Stimulated activated naive CD8-positive, alpha-beta T cell treated with anti-CD3 and anti-CD28 coated beads, Interleukin-15, Interleukin-2, amounts not matched to agents 100 ng/mL and 50 ng/mL, for 24 hours (primary cell): Measurements from ENCODE around the gene BCAS1.

Experiments
- H3K27ac Mint-ChIP-seq: one replicate; pipeline ENCODE4 v1.8.0; 2021; ENCODE audit warnings: mild to moderate bottlenecking, mixed read lengths
- H3K27me3 Mint-ChIP-seq: one replicate; pipeline ENCODE4 v1.8.0; 2021; ENCODE audit warnings: mixed read lengths
- H3K36me3 Mint-ChIP-seq: one replicate; pipeline ENCODE4 v1.8.0; 2021; ENCODE audit warnings: low read depth, mixed read lengths
- H3K4me1 Mint-ChIP-seq: one replicate; pipeline ENCODE4 v1.8.0; 2021; ENCODE audit warnings: low read depth, mixed read lengths
- H3K4me3 Mint-ChIP-seq: one replicate; pipeline ENCODE4 v1.8.0; 2021; ENCODE audit warnings: mild to moderate bottlenecking, mixed read lengths
- H3K9me3 Mint-ChIP-seq: one replicate; pipeline ENCODE4 v1.8.0; 2021; ENCODE audit warnings: mixed read lengths

The BCAS1 gene

GRCh38 chr20:53972179-53972578 is 98.2 kb downstream of the BCAS1 start:
- H3K27ac Mint-ChIP-seq, result no peak overlapping the region
- H3K36me3 Mint-ChIP-seq, result no peaks in the 10 kb centered on the region
- no peaks in the 10 kb centered on the region for H3K27me3 Mint-ChIP-seq
- H3K4me1 Mint-ChIP-seq, result no peaks in the 10 kb centered on the region
- no peak overlapping the region for H3K4me3 Mint-ChIP-seq
- H3K9me3 Mint-ChIP-seq, result peaks cover 10% of the 10 kb centered on the region

- H3K4me1 Mint-ChIP-seq, result no peaks in the 10 kb centered on the region
- peaks cover 5% of the 10 kb centered on the region for H3K27me3 Mint-ChIP-seq
- no peak overlapping the region for H3K27ac Mint-ChIP-seq
- H3K9me3 Mint-ChIP-seq, result peaks cover 10% of the 10 kb centered on the region
- H3K4me3 Mint-ChIP-seq, result no peak overlapping the region
- H3K36me3 Mint-ChIP-seq, result no peaks in the 10 kb centered on the region
Measured at GRCh38 chr20:53971096-53971683, 99.2 kb downstream of the BCAS1 start.

DNA sequence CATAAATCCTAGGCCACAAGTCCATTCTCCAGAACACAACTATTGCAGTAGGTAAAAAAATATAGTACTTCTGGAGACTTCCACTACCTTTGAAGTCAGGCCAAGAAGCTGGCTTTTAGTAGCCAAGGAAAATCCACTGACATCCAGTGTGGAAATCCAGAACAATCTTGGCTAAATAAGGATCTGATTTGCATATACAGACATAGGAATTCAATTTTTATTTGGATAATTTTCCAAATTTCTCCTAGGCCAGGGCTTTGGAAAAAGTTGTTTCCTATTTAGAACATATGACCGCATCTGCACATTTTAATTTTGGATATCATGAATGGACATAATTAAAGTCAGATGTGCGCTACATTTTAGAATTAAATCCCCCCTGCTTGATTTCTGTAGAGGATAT is 100.2 kb downstream of the BCAS1 start:
- H3K9me3 Mint-ChIP-seq, result peaks cover 10% of the 10 kb centered on the region
- H3K4me1 Mint-ChIP-seq, result no peaks in the 10 kb centered on the region
- no peak overlapping the region for H3K27ac Mint-ChIP-seq
- H3K27me3 Mint-ChIP-seq, result peaks cover 6% of the 10 kb centered on the region
- H3K36me3 Mint-ChIP-seq, result no peaks in the 10 kb centered on the region
- H3K4me3 Mint-ChIP-seq, result no peak overlapping the region

- H3K27ac Mint-ChIP-seq, result no peak overlapping the region
- no peaks in the 10 kb centered on the region for H3K36me3 Mint-ChIP-seq
- no peaks in the 10 kb centered on the region for H3K9me3 Mint-ChIP-seq
- H3K4me3 Mint-ChIP-seq, result no peak overlapping the region
- peaks cover 12% of the 10 kb centered on the region for H3K27me3 Mint-ChIP-seq
- H3K4me1 Mint-ChIP-seq, result no peaks in the 10 kb centered on the region
Measured at GRCh38 chr20:53967527-53967926, 102.9 kb downstream of the BCAS1 start.

DNA sequence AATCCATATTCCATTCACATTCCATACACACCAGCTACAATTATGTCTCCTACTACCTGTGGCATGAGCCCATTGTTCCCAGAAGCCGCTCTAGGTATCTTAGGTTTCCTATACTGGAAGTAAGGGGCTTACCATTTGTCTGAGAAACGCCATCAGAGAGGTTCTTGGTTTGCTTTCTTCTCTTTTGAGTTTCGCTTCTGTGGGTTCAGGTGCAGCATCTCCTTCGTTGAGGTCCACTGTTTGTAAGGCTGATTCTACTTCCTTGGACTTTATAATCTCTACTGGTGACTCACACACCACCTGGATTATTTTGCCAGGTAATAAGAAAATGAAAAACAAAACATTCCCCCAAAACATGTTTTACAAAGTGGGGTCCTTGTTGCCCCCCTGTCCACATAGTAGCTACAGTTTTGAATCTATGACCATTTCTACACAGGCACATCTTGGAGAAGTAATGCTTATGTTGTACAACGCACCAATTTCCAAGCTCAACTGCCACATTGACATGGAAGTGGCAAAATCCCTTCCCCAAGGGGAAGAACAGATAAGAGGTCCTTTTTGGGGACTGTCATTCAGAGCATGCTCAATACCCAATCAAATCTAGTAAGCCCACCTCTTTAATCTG is 103.5 kb downstream of the BCAS1 start:
- no peak overlapping the region for H3K4me3 Mint-ChIP-seq
- peaks cover 12% of the 10 kb centered on the region for H3K27me3 Mint-ChIP-seq
- no peaks in the 10 kb centered on the region for H3K9me3 Mint-ChIP-seq
- H3K36me3 Mint-ChIP-seq, result no peaks in the 10 kb centered on the region
- H3K4me1 Mint-ChIP-seq, result no peaks in the 10 kb centered on the region
- H3K27ac Mint-ChIP-seq, result no peak overlapping the region

GRCh38 chr20:53964501-53965253 is 105.7 kb downstream of the BCAS1 start:
- Mint-ChIP-seq H3K27me3 (peaks cover 21% of the 10 kb centered on the region), H3K36me3 (no peaks in the 10 kb centered on the region), H3K9me3 (no peaks in the 10 kb centered on the region), H3K27ac (no peak overlapping the region), H3K4me3 (no peak overlapping the region), H3K4me1 (no peaks in the 10 kb centered on the region)

DNA sequence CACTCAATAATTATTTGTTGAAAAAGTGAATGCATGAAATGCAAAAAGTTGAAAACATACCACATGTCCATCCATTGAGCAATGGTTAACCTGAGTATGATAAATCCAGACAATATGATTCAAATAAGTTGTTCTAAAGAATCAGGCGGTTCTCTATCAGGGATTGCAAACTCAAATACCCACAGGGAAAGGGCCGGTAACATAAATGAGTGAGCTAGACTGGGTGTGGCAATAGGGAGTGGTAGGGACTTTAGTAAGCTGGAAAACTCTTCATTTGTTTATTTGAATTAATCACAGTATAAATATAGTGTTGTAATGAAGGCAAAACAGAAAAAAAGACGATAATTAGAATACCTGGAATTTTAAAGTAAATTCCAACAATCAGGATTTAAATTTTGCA is 106.3 kb downstream of the BCAS1 start:
- no peaks in the 10 kb centered on the region for H3K4me1 Mint-ChIP-seq
- no peak overlapping the region for H3K27ac Mint-ChIP-seq
- peaks cover 24% of the 10 kb centered on the region for H3K27me3 Mint-ChIP-seq
- H3K36me3 Mint-ChIP-seq, result no peaks in the 10 kb centered on the region
- H3K9me3 Mint-ChIP-seq, result no peaks in the 10 kb centered on the region
- H3K4me3 Mint-ChIP-seq, result no peak overlapping the region

- Mint-ChIP-seq H3K27ac (no peak overlapping the region), H3K4me3 (no peak overlapping the region), H3K27me3 (peaks cover 24% of the 10 kb centered on the region), H3K4me1 (no peaks in the 10 kb centered on the region), H3K9me3 (no peaks in the 10 kb centered on the region), H3K36me3 (no peaks in the 10 kb centered on the region)
Measured at GRCh38 chr20:53963635-53964034, 106.8 kb downstream of the BCAS1 start.

GRCh38 chr20:53962388-53962787 is 108.0 kb downstream of the BCAS1 start:
- Mint-ChIP-seq H3K4me3 (no peak overlapping the region), H3K9me3 (no peaks in the 10 kb centered on the region), H3K4me1 (no peaks in the 10 kb centered on the region), H3K27ac (no peak overlapping the region), H3K36me3 (no peaks in the 10 kb centered on the region), H3K27me3 (peaks cover 24% of the 10 kb centered on the region)

GRCh38 chr20:53961527-53961926 is 108.9 kb downstream of the BCAS1 start:
- Mint-ChIP-seq H3K27ac (no peak overlapping the region), H3K27me3 (peaks cover 22% of the 10 kb centered on the region), H3K4me1 (no peaks in the 10 kb centered on the region), H3K36me3 (no peaks in the 10 kb centered on the region), H3K9me3 (no peaks in the 10 kb centered on the region), H3K4me3 (no peak overlapping the region)

- H3K4me1 Mint-ChIP-seq, result no peaks in the 10 kb centered on the region
- no peaks in the 10 kb centered on the region for H3K36me3 Mint-ChIP-seq
- H3K27ac Mint-ChIP-seq, result no peak overlapping the region
- peaks cover 17% of the 10 kb centered on the region for H3K27me3 Mint-ChIP-seq
- H3K4me3 Mint-ChIP-seq, result no peak overlapping the region
- H3K9me3 Mint-ChIP-seq, result no peaks in the 10 kb centered on the region
Measured at GRCh38 chr20:53960579-53961272, 109.7 kb downstream of the BCAS1 start.

GRCh38 chr20:53959911-53960578 is 110.3 kb downstream of the BCAS1 start:
- Mint-ChIP-seq H3K4me3 (no peak overlapping the region), H3K27ac (no peak overlapping the region), H3K4me1 (no peaks in the 10 kb centered on the region), H3K9me3 (no peaks in the 10 kb centered on the region), H3K27me3 (peaks cover 17% of the 10 kb centered on the region), H3K36me3 (no peaks in the 10 kb centered on the region)

- H3K36me3 Mint-ChIP-seq, result no peaks in the 10 kb centered on the region
- H3K9me3 Mint-ChIP-seq, result no peaks in the 10 kb centered on the region
- peaks cover 12% of the 10 kb centered on the region for H3K27me3 Mint-ChIP-seq
Measured at GRCh38 chr20:53958260-53958659, 112.1 kb downstream of the BCAS1 start.

GRCh38 chr20:53957451-53958172 is 112.8 kb downstream of the BCAS1 start:
- no peaks in the 10 kb centered on the region for H3K9me3 Mint-ChIP-seq
- no peaks in the 10 kb centered on the region for H3K4me1 Mint-ChIP-seq
- peaks cover 12% of the 10 kb centered on the region for H3K27me3 Mint-ChIP-seq
- no peak overlapping the region for H3K4me3 Mint-ChIP-seq
- H3K27ac Mint-ChIP-seq, result no peak overlapping the region
- H3K36me3 Mint-ChIP-seq, result no peaks in the 10 kb centered on the region

More at GRCh38 chr20:53958260-53958659, 112.1 kb downstream of the BCAS1 start:
- H3K27ac Mint-ChIP-seq, result no peak overlapping the region
- no peaks in the 10 kb centered on the region for H3K4me1 Mint-ChIP-seq
- no peak overlapping the region for H3K4me3 Mint-ChIP-seq
